Large intestine (tissue), 3 donors: ENCODE measurements around the gene MNX1. TPM values are rescaled to one million over a fixed set of nuclear protein-coding genes. Genes with fewer than 3 reads are reported as not detected.

ENCODE experiments used
- DNase-seq, 2 donors: peaks; one replicate each; pipeline versions ENCODE4 v3.0.0 to v3.0.0-alpha.2; 2013
- H3K27ac ChIP-seq: one replicate; pipeline ENCODE4 v1.5.1; 2013; ENCODE audit warnings: low read length
- H3K27me3 ChIP-seq: 2 replicates; pipeline ENCODE4 v1.6.1; 2013; ENCODE audit warnings: low read length; ENCODE audit not compliant: control insufficient read depth, insufficient read depth
- H3K36me3 ChIP-seq: 2 replicates; pipeline ENCODE4 v1.6.1; 2013; ENCODE audit warnings: low read length; ENCODE audit not compliant: control insufficient read depth, insufficient read depth
- H3K4me1 ChIP-seq: one replicate; pipeline ENCODE4 v1.6.1; 2013; ENCODE audit warnings: low read length; ENCODE audit not compliant: control insufficient read depth, insufficient read depth
- H3K4me3 ChIP-seq: one replicate; pipeline ENCODE4 v1.5.1; 2013; ENCODE audit warnings: low read length
- H3K9me3 ChIP-seq: one replicate; pipeline ENCODE4 v1.6.1; 2013; ENCODE audit warnings: mild to moderate bottlenecking, low read depth, low read length, moderate library complexity; ENCODE audit not compliant: control insufficient read depth
- WGBS: methylation state at CpG from one replicate; pipeline ENCODE4 v1.1.5; 2013; ENCODE audit warnings: low lambda C conversion rate; ENCODE audit not compliant: insufficient coverage; 5-methylcytosine and 5-hydroxymethylcytosine counted together
- polyA plus RNA-seq: library from polyadenylated mRNA; unstranded; fragments of 120-200 nt; gene quantifications from one replicate; pipeline ENCODE4 v1.2.1, GENCODE V29; 2013

The MNX1 gene
- polyA plus RNA-seq, 1 donor: 14.5 TPM

DNA sequence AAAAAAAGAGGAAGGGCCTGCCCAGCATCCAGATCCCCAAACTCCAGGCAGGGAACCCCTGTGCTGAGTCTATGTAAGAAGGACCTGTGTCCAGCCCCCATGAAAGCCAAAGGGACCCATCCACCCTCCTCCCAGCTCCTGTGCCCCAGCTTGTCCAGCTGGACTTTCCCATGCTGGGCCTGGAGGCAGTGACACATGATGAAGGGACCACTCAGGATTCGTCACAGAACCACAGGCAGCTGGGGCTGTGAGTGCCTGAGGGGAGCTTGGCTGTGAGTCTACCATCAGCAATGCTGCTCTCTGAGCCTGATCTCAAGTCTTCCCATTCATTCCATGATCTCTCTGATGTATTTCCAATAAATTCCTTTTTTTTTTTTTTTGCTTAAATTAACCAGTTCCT is 36.2 kb upstream of the MNX1 start:
- Histone ChIP-seq H3K36me3 (no peaks in the 10 kb centered on the region), H3K27me3 (peaks cover 14% of the 10 kb centered on the region), H3K9me3 (no peaks in the 10 kb centered on the region), H3K4me1 (no peaks in the 10 kb centered on the region), H3K27ac (no peak overlapping the region), H3K4me3 (no peak overlapping the region)
- no CpG with 5 or more reads among the region's 1 CpG for WGBS
- DNase-seq: no peak

DNA sequence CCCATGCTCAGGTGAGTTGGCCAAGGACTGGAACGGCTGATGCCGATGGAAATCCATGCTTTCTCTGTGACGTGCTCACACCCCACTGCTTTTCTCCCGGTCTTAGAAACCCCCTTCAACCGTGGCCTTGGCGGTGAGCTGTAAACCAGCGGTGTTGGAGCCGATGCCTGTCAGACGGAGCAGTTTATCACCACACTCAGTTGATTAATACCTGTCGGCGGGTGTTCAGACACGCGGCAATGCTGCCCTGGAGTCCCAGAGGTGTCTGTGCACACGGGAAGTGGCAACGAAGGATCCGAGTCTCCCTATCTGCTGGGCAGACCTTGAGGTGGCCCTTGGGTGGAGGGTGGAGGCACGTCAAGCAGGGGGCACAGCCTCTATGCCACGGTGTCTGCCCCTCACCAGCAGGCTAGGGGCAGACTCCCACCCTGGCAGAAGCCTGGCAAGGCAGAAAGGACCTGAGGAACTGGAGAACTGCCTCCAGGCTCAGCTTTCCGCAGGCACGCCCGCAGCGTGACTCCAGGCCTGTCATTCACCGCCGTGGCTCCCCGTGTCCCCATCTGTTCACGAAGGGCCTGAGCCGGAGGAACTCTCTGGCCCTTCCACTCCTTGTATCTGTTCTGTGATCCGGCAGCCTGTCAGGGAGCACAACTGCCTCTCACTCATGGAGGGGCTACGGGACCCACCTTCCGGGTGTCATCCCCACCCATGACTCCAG is 34.6 kb upstream of the MNX1 start:
- no peaks in the 10 kb centered on the region for H3K4me1 ChIP-seq
- no peak overlapping the region for H3K4me3 ChIP-seq
- DNase-seq: no peak
- H3K27ac ChIP-seq: no peak overlapping the region
- H3K9me3 ChIP-seq: no peaks in the 10 kb centered on the region
- WGBS: no CpG with 5 or more reads among the region's 30 CpGs
- H3K27me3 ChIP-seq: peaks cover 17% of the 10 kb centered on the region
- no peaks in the 10 kb centered on the region for H3K36me3 ChIP-seq

DNA sequence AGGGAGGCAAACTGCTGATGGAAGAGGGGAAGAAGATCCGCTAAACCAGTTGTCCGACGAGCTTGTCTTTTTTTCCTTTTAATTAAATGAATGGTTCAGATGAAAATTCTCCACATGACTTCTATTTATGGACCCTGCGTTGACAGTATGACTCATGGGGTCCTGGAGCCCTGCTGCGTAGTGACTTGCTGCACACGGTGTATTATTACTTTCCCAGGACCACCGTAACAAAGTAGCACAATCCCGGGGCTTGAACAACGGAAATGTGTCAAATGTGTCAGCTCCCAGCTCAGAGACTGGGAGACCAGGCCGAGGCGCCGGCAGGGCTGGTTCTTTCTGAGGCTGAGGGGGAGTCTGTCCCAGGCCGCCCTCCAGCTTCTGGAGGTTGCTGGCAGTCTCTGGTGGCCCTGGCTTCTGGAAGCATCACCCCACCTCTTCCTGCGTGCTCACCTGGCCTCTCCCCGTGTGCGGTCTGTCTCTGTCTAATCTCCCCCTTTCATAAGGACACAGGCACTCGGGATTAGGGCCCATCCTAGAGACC is 33.8 kb upstream of the MNX1 start:
- no peaks in the 10 kb centered on the region for H3K4me1 ChIP-seq

DNA sequence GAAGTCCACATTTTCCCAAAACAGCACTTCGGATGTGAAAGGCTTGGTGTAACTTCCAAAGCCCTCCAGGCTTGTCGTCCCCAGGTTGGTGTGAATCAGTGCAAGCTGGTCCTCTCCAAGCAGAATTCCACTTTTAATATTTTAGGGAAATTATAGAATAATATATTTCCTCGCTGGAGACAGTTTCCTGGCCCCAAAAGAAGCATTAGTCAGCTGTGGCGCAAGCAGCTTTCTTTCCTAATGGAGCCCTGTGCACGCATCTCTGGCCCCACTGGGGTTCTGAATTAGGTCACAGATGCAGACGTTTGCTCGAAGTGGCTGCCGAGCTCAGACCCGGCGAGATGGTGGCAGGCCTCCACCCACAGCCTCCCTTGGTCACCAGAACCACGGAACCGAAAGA is 33.3 kb upstream of the MNX1 start:
- Histone ChIP-seq H3K9me3 (no peaks in the 10 kb centered on the region), H3K36me3 (no peaks in the 10 kb centered on the region), H3K27me3 (peaks cover 22% of the 10 kb centered on the region), H3K27ac (no peak overlapping the region), H3K4me1 (no peaks in the 10 kb centered on the region), H3K4me3 (no peak overlapping the region)
- WGBS: no CpG with 5 or more reads among the region's 12 CpGs
- DNase-seq: no peak

More for the DNA sequence above, 33.8 kb upstream of the MNX1 start:
- no peaks in the 10 kb centered on the region for H3K36me3 ChIP-seq
- H3K4me3 ChIP-seq: no peak overlapping the region
- no peak for DNase-seq
- 90% methylated on average over 2 of the region's 17 CpGs for WGBS
- H3K27me3 ChIP-seq: peaks cover 22% of the 10 kb centered on the region
- no peaks in the 10 kb centered on the region for H3K9me3 ChIP-seq
- H3K27ac ChIP-seq: no peak overlapping the region

DNA sequence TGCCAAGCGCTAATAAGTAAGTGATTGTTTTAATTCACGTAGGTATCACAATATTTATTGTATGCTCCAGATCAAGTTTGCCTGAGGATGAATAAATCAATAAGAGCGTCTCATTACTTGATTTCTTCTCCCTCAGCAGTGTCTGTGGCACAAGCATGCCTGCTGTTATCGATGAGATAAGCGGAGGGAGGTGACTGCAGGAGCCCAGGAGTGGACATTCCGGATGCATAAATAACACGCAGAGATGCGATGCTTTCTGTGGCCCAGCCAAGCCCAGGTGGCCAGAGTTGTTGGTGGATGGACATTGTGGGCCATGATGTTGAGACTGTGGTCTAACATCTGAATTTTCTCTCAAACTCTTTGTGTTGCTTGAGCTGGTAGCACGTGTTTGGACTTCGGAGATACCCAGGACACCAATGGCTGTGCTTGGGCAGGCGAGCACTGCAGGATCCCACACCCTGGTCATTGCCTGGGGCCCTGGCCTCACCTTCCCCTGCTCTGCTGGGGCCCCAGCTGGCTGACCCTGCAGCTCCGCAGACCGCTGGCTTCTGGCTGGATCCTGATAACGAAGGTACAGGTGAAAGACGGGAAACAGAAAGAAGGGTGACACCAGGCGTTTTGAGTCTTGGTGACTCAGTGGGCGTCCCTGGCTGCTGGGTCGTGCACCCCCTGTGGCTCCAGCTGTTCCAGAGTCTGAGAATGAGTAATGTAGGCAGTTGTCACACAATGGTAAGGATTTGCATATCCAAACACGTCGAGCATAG is 31.2 kb upstream of the MNX1 start:
- WGBS: 0% methylated on average over 1 of the region's 20 CpGs
- Histone ChIP-seq H3K4me3 (no peak overlapping the region), H3K36me3 (no peaks in the 10 kb centered on the region), H3K27ac (no peak overlapping the region), H3K9me3 (no peaks in the 10 kb centered on the region), H3K27me3 (peaks cover 22% of the 10 kb centered on the region), H3K4me1 (no peaks in the 10 kb centered on the region)
- no peak for DNase-seq

DNA sequence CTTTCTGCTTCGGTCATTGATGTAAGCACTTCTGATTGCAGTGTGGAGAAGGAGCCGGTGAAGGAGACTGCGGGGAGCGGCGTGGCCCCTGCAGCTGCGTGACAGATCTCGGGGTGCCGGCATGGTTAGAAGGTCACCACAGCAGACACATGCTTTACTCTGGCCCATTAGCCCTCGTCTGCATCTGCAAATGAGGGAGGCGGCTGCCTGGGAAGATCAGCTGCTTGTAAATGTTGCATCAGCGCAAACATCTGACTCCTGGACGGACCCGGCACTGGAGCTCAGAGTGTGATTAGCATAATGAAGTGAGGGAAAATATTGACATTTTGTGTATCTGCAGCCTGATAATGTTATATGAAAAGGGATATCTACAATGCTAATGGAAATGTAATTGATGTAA is 30.5 kb upstream of the MNX1 start:
- peaks cover 22% of the 10 kb centered on the region for H3K27me3 ChIP-seq
- no peak overlapping the region for H3K27ac ChIP-seq
- no peaks in the 10 kb centered on the region for H3K36me3 ChIP-seq
- no peaks in the 10 kb centered on the region for H3K4me1 ChIP-seq
- peak; percentile 30 to 59 for DNase-seq
- no peak overlapping the region for H3K4me3 ChIP-seq
- WGBS: 19% methylated on average over 3 of the region's 13 CpGs
- no peaks in the 10 kb centered on the region for H3K9me3 ChIP-seq

DNA sequence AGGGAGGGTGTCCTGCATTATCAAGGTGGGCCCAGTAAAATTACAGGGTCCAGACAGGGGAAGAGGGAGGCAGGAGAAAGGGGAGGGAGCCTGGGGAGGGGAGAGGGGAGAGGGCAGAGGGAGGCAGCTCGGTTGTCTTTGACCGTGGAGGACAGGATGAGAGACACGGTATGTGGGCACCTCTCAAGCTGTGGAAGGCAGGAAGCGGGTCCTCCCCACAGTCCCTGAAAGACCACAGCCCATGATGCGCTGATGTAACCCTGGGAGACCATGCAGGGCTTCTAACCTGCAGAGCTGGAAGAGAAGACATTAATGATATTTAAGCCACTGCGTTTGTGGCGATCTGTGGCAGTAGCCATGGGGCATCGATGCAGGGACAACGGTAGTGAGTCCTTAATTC is 27.2 kb upstream of the MNX1 start:
- Histone ChIP-seq H3K27me3 (peaks cover 22% of the 10 kb centered on the region), H3K9me3 (no peaks in the 10 kb centered on the region), H3K4me1 (no peaks in the 10 kb centered on the region), H3K4me3 (no peak overlapping the region), H3K27ac (no peak overlapping the region), H3K36me3 (no peaks in the 10 kb centered on the region)
- no CpG with 5 or more reads among the region's 9 CpGs for WGBS
- no peak for DNase-seq

DNA sequence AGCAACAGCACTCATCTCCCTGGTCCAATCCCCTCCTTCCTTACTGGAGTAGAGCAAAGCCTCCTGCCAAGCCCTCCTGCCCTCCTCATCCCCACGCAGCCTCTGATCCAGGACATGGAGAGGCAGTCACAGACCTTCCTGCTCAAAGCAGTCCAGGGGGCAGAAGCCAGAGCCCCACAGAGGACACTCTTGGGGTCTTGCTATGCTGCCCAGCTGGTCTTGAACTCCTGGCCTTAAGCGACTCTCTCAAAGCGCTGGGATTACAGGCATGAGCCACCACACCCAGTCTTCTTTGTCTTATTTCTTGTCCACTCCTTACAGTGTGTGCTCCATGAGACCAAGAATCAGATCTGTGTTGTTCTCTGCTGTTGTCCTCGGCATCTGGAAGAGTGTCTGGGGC is 26.6 kb upstream of the MNX1 start:
- no peak overlapping the region for H3K4me3 ChIP-seq
- no peaks in the 10 kb centered on the region for H3K36me3 ChIP-seq
- no CpG with 5 or more reads among the region's 4 CpGs for WGBS
- no peaks in the 10 kb centered on the region for H3K4me1 ChIP-seq
- peaks cover 21% of the 10 kb centered on the region for H3K27me3 ChIP-seq
- H3K27ac ChIP-seq: no peak overlapping the region
- DNase-seq: no peak
- H3K9me3 ChIP-seq: no peaks in the 10 kb centered on the region

DNA sequence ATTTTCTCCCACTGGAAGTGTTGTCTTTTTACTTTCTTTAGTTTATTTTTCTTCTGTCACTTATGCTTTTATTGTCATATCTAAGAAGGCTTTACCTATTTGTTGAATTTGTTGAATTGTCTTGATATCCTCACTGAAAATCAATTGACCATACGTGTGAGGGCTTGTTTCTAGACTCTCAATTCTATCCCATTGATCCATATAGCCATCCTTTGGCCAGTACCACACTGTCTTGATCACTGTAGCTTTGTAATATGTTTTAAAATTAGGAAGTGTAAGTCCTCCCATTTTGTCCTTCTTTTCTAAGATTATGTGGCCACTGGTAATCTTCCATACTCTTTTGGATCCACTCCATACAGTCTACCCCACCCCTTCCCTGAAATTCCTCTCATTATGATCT is 25.5 kb upstream of the MNX1 start:
- no peaks in the 10 kb centered on the region for H3K36me3 ChIP-seq
- H3K4me1 ChIP-seq: no peaks in the 10 kb centered on the region
- peaks cover 21% of the 10 kb centered on the region for H3K27me3 ChIP-seq
- H3K27ac ChIP-seq: no peak overlapping the region
- WGBS: no CpG with 5 or more reads among the region's 1 CpG
- H3K9me3 ChIP-seq: no peaks in the 10 kb centered on the region
- no peak for DNase-seq
- H3K4me3 ChIP-seq: no peak overlapping the region

DNA sequence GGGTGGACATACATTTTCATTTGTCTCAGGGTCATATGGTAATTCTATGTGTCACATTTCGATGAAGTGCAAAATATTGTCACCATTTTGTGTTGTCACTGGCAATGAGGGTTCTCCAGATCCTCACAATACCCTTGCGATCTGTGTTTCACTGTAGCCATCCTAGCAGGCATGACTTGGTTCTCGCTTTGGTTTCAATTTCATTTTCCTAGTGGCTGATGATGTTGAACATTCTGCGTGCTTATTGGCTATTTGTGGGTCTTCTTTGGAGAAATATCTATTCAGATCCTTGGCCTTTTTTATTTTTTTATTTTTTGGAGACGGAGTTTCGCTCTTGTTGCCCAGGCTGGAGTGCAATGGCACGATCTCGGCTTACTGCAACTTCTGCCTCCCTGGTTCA is 24.8 kb upstream of the MNX1 start:
- Histone ChIP-seq H3K4me3 (no peak overlapping the region), H3K4me1 (no peaks in the 10 kb centered on the region), H3K9me3 (no peaks in the 10 kb centered on the region), H3K27me3 (peaks cover 21% of the 10 kb centered on the region), H3K27ac (no peak overlapping the region), H3K36me3 (no peaks in the 10 kb centered on the region)
- WGBS: no CpG with 5 or more reads among the region's 8 CpGs
- DNase-seq: no peak
